Gastroesophageal sphincter (tissue), 3 donors: ENCODE data around the gene REEP1.

Experiments used
- CTCF ChIP-seq, 4 experiments: fragments of 200-600 bp in 2 of 4; fragments of 450-650 bp in 2 of 4; sonication (generic) in 1 of 4; IDR thresholded peaks; one replicate each; pipeline ENCODE4 v1.5.1; 2017 to 2019; ENCODE audit warnings: antibody characterized with exemption in 4 of 4, mild to moderate bottlenecking in 2 of 4, moderate library complexity in 2 of 4
- EP300 ChIP-seq: sonication (generic); formaldehyde crosslinking; IDR thresholded peaks from one replicate; pipeline ENCODE4 v1.6.1; 2017; ENCODE audit warnings: antibody characterized with exemption, mild to moderate bottlenecking
- POLR2A ChIP-seq, 2 donors: fragments of 450-650 bp; IDR thresholded peaks; one replicate each; pipeline ENCODE4 v1.6.1; 2017; ENCODE audit warnings: antibody characterized with exemption in 2 of 2, mild to moderate bottlenecking in 2 of 2, moderate library complexity in 1 of 2

- TF ChIP-seq CTCF (IDR thresholded peaks at IDR 0.05): no peak
- TF ChIP-seq POLR2A (IDR thresholded peaks at IDR 0.05): no peak
- TF ChIP-seq EP300: no peak
Measured at GRCh38 chr2:86360776-86361175, 23.4 kb upstream of the REEP1 start.
